Left ventricle myocardium inferior (tissue), 1 donor: ENCODE results near the gene ACRBP. TPM values are rescaled to one million over a fixed set of nuclear protein-coding genes. Genes with fewer than 3 reads are reported as not detected.
A peak's percentile ranks its signal among the peaks of the same experiment; 100 is the strongest.

Source experiments
- DNase-seq: peaks from one replicate; pipeline ENCODE4 v3.0.0-alpha.2; 2020
- H3K27ac ChIP-seq: fragments of 200-600 bp; replicated peaks from 2 replicates; pipeline ENCODE4 v1.8.0; 2021
- H3K27me3 ChIP-seq: fragments of 200-600 bp; 2 replicates; pipeline ENCODE4 v1.8.0; 2021; ENCODE audit warnings: low read depth
- H3K36me3 ChIP-seq: fragments of 200-600 bp; 2 replicates; pipeline ENCODE4 v1.8.0; 2021
- H3K4me1 ChIP-seq: fragments of 200-600 bp; 2 replicates; pipeline ENCODE4 v1.8.0; 2021
- H3K4me3 ChIP-seq: fragments of 200-600 bp; 2 replicates; pipeline ENCODE4 v1.8.0; 2021; ENCODE audit warnings: mild to moderate bottlenecking, moderate library complexity
- H3K9me3 ChIP-seq: fragments of 200-600 bp; replicated peaks from 2 replicates; pipeline ENCODE4 v1.8.0; 2021
- intact Hi-C: fragments of 100-400 bp; cut with micrococcal nuclease; formaldehyde crosslinking; loops from one replicate; pipeline ENCODE4 v1.11.0; 2022
- total RNA-seq: library from RNA; stranded (reverse); fragmentation: NEBNext Ultra II Directional; extraction: Animal tissue kit (Norgen Biotek cat#: 25700); gene quantifications from one replicate; pipeline ENCODE4 v1.2.1, GENCODE V29; 2021
- TF ChIP-seq, protein P1 (sequence below): fragments of 200-600 bp; IDR thresholded peaks from 2 replicates; pipeline ENCODE4 v1.8.0; 2021; ENCODE audit warnings: antibody characterized with exemption, mild to moderate bottlenecking, borderline replicate concordance
- donor health status: DM: no; HTN: yes; CAD: no; lungs with severe emphysema.

ACRBP gene
- total RNA-seq, 1 donor from 2014 or later, result 1.4 TPM

DNA sequence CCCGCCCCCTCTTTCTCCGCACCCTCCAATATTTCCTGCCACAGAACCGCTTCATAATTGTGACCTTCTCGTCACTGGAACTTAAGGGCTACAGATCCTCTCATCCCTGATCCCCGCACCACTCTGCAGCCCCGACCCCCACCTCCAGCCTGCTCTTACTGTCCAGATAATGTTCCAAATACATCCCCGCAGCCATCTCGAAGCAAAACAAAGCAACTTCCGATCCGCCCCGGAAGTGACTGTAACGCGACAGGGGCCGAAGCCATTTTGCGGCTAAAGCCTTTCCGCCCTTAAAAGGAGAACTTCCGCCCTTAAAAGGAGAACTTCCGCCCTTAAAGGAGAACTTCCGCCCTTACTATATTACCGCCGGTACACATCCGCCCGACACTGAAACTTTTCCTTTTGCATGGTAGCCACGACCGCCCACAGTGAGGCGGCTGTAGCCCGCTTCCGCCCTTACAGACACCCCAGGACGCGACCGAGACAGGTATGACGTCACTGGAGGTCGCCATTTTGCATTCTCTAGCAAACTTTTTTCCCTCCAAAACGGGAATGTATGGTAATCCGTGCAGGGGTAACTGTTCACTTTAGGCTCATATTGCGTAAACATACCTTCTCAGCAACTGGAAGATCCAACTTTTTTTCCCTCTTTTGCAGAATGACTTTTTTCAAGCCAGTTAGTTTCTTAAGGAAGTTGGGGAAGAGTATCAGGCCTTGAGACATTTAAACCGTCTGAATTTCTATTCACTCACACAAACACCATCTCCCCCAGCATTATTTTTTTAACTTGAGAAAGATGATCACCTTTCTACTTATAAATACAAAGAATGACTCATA, 15.9 kb upstream of the ACRBP start, which contains the start of gene ING4:
Gene ING4, minus strand, starts transcription at position 214 of the 837 bp plus-strand sequence. Its CDS starts 18 bp downstream, at position 196.
- Histone ChIP-seq H3K27me3 (no peaks in the 10 kb centered on the region), H3K4me3 (peak within 1 kb of the TSS; percentile 83), H3K36me3 (peaks cover 31% of the 10 kb centered on the region), H3K4me1 (peaks cover 23% of the 10 kb centered on the region), H3K27ac (peak within 1 kb of the TSS; percentile 81), H3K9me3 (no peaks in the 10 kb centered on the region)
- TF ChIP-seq, protein P1, sequence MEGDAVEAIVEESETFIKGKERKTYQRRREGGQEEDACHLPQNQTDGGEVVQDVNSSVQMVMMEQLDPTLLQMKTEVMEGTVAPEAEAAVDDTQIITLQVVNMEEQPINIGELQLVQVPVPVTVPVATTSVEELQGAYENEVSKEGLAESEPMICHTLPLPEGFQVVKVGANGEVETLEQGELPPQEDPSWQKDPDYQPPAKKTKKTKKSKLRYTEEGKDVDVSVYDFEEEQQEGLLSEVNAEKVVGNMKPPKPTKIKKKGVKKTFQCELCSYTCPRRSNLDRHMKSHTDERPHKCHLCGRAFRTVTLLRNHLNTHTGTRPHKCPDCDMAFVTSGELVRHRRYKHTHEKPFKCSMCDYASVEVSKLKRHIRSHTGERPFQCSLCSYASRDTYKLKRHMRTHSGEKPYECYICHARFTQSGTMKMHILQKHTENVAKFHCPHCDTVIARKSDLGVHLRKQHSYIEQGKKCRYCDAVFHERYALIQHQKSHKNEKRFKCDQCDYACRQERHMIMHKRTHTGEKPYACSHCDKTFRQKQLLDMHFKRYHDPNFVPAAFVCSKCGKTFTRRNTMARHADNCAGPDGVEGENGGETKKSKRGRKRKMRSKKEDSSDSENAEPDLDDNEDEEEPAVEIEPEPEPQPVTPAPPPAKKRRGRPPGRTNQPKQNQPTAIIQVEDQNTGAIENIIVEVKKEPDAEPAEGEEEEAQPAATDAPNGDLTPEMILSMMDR, result no peak
- intact Hi-C loops, result no loop called here
- peak; percentile 97 for DNase-seq

DNA sequence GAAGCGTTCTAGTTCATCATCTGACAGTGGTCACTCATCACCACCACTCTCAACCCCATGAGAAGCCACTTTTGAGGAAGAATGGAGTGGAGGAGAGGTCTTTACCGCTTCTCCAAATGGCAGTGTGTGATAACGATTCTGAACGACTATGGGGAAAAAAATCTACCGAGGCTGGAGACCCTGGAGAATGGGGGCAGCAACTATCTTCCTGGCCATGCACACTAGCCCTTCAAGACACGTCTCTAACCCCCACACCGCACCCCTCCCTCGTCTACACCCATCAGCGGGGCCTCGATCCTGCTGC, 15.3 kb upstream of the ACRBP start:
- Histone ChIP-seq H3K27me3 (no peaks in the 10 kb centered on the region), H3K9me3 (no peaks in the 10 kb centered on the region), H3K27ac (peak overlapping the region; percentile 81), H3K36me3 (peaks cover 29% of the 10 kb centered on the region), H3K4me3 (peak overlapping the region; percentile 83), H3K4me1 (peaks cover 23% of the 10 kb centered on the region)
- TF ChIP-seq, protein P1, result no peak
- DNase-seq, result no peak
- intact Hi-C loops, result no loop called here

DNA sequence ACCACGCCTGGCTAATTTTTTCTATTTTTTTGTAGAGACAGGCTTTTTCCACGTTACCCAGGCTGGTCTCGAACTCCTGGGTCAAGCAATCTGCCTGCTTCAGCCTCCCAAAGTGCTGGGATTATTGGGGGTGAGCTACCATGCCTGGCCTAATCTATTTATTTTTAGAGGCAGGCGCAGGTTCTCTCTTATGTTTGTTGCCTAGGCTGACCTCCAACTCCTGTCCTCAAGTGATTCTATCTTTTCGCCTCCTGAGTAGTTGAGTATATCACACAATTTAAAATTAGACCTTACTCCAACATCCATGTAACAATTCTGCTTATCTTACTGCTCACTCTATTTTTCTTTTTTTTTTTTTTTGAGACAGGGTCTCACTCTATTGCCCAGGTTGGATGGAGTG, 6.8 kb upstream of the ACRBP start:
- intact Hi-C loops, result no loop called here
- peaks cover 83% of the 10 kb centered on the region for H3K36me3 ChIP-seq
- H3K4me3 ChIP-seq, result no peak overlapping the region
- no peaks in the 10 kb centered on the region for H3K9me3 ChIP-seq
- TF ChIP-seq, protein P1, result no peak
- peaks cover 21% of the 10 kb centered on the region for H3K4me1 ChIP-seq
- H3K27ac ChIP-seq, result peak overlapping the region; percentile 81
- no peaks in the 10 kb centered on the region for H3K27me3 ChIP-seq
- DNase-seq, result no peak

DNA sequence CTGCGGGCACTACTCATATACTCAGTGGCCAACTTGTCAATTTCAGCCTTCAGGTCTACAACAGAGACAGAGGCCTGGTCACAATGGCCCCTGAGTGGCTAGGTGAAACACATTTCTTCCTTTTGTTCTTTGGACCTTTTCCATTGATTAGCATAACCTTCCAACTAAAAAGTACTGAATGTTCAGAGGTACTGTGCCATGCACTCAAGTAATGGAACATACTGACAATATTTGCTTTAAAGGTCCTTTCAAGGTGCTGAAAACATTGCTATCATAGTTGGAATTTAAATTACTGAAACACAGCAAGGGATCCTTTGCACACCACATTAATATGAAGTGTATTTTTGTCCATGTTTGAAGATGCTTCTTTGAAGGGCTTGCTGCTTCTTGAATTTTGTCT, 6.1 kb upstream of the ACRBP start:
- H3K4me1 ChIP-seq, result peaks cover 21% of the 10 kb centered on the region
- no peak overlapping the region for H3K4me3 ChIP-seq
- H3K36me3 ChIP-seq, result peaks cover 84% of the 10 kb centered on the region
- H3K27ac ChIP-seq, result peak overlapping the region; percentile 81
- no peaks in the 10 kb centered on the region for H3K9me3 ChIP-seq
- H3K27me3 ChIP-seq, result no peaks in the 10 kb centered on the region
- no peak for DNase-seq
- TF ChIP-seq, protein P1, result no peak
- intact Hi-C loops, result no loop called here

DNA sequence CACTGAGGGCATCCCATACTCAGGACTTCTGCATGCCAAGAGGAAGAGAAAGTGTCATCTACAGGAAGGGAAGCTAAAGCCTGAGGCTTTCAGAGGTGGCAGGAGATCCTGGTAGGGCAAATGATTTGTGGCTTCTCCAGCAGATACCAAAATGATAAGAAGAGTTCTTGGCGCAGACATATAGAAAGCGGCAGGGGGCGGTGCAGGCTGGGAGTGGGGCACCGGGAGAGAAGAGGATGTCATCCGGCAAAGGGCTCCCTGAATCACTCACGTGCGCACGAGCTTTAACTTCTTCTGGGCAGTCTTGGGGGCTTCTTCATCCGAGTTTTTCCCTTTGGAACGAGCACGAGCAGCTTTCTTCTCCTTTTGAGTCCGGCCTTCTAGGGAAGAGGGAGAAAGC, 5.2 kb upstream of the ACRBP start:
- intact Hi-C loops, result no loop called here
- TF ChIP-seq, protein P1, result no peak
- H3K4me1 ChIP-seq, result peaks cover 27% of the 10 kb centered on the region
- peaks cover 83% of the 10 kb centered on the region for H3K36me3 ChIP-seq
- no peaks in the 10 kb centered on the region for H3K27me3 ChIP-seq
- no peaks in the 10 kb centered on the region for H3K9me3 ChIP-seq
- peak overlapping the region; percentile 81 for H3K27ac ChIP-seq
- no peak overlapping the region for H3K4me3 ChIP-seq
- no peak for DNase-seq
